ENCODE results near the gene PRKX.
"Not testable (repeated sequence)": the region's sequence is repeated elsewhere in the genome, so short reads cannot be mapped to it uniquely, and the experiment has no call there.

The PRKX gene

DNA sequence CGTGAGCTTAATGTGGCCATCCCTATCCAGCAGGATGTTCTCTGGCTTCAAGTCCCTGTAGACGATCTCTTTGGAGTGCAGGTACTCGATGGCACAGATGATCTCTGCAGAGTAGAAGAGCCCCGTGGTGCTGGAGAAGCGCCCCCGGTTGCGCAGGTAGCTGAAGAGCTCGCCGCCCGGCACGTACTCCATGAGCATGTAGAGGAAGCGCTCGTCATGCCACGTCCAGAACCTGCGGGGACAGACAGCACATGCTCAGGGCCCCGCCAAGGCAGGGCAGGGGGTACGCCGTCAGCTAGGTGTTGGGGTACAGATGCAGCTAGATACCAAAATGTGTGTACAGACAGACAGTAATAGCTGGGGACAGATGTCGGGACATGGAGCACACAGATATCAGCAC lies 58.3 kb downstream of the PRKX start:
- no peak overlapping the region for H3K4me3 ChIP-seq
- no peak for DNase-seq (ENCODE audit: low spot score)
- no peak overlapping the region for H3K27ac ChIP-seq
- TF ChIP-seq, protein P1, sequence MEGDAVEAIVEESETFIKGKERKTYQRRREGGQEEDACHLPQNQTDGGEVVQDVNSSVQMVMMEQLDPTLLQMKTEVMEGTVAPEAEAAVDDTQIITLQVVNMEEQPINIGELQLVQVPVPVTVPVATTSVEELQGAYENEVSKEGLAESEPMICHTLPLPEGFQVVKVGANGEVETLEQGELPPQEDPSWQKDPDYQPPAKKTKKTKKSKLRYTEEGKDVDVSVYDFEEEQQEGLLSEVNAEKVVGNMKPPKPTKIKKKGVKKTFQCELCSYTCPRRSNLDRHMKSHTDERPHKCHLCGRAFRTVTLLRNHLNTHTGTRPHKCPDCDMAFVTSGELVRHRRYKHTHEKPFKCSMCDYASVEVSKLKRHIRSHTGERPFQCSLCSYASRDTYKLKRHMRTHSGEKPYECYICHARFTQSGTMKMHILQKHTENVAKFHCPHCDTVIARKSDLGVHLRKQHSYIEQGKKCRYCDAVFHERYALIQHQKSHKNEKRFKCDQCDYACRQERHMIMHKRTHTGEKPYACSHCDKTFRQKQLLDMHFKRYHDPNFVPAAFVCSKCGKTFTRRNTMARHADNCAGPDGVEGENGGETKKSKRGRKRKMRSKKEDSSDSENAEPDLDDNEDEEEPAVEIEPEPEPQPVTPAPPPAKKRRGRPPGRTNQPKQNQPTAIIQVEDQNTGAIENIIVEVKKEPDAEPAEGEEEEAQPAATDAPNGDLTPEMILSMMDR (IDR thresholded peaks at IDR 0.05) = no peak

DNA sequence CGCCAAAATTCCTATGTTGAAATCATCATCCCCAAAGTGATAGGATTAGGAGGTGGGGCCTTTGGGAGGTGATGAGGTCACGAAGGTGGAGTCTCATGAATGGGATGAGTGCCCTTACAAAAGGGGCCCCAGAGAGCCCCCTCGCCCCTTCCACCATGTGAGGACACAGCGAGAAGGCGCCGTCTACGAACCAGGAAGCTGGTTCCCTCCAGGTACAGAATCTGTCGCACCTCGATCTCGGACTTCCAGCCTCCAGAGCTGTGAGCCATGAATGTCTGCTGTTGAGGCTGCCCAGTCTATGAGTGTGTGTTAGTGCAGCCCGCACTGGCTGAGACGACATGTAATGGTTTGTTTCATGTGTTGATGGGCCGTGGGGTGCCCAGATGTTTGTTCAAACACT lies 60.3 kb downstream of the PRKX start:
- TF ChIP-seq, protein P1 (IDR thresholded peaks at IDR 0.05) = no peak
- DNase-seq (ENCODE audit: low spot score) = no peak
- H3K4me3 ChIP-seq = no peak overlapping the region
- H3K27ac ChIP-seq = no peak overlapping the region

DNA sequence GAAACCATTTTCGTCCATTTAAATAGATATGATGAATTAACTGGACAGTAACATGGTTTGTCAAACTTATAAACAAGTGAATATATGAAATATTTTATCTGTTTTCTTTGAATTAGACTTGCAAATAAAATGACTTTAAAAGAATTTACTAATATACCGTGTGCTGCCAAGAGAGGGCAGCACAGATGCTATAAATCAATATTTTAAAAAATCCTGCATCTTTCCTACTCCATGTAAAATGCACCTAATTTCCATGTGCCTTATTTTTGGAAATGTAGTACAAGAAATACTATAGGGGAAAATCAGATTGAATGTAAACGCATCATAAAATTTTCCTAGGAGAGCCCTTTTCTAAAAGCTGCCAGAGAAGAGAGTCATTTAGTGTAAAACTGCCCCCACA lies 62.2 kb downstream of the PRKX start:
- TF ChIP-seq, protein P1 (IDR thresholded peaks at IDR 0.05) = no peak
- no peak overlapping the region for H3K27ac ChIP-seq
- H3K4me3 ChIP-seq = no peak overlapping the region
- DNase-seq (ENCODE audit: low spot score) = no peak

DNA sequence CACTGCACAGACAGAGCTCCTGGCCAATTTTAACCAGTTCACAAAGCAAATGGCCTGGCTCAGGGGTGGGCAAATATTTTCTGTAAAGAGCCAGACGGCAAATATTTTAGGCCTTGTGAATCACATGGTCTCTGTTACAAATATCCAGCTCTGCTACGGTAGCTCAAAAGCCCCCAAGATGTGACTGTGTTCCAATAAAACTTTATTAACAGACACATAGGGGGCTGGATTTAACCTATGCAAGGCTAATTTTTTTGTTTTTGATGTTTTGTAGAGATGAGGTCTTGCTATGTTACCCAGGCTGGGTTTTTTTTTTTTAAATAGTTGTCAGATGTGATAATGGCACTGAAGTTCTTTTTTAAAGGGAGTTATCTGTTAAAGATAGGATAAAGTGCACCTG lies 65.4 kb downstream of the PRKX start:
- TF ChIP-seq, protein P1 (IDR thresholded peaks at IDR 0.05) = no peak
- DNase-seq (ENCODE audit: low spot score) = no peak
- no peak overlapping the region for H3K4me3 ChIP-seq
- no peak overlapping the region for H3K27ac ChIP-seq

DNA sequence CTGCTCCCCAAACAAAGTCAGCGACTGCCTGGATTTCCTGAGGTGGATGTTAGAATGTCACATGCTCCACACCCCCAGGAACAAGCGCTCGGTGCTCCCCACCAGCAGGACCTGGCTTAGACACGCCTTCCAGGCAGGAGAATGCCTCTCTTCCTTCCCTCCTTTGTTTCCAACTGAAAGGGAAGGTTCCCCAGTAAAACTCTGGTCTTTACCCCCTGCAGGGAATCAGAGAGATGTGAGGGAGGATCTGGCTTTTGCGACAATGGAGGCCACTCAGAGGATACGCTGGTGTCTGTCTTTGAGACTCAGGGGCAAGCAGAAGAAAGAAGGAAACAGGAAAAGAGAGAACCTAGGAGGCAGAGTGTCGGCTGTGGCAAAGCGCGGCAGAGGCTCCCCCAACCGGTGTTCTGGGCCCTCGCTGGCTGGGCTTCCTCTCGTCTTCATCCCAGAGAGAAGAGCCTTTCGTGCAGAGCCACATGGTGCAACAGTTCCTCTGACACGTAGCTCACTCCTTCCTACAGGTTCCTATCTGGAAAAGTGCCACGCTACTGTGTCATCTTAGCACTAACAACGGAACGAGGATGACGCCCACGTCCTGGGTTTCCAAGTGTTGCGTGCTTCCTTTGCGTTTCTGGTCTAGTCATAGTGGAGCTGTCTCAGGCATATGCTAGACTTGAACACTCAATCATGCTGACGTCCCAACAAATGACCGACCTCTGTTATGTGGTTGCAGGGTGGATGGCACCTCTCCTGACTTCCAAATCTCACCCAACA lies 73.4 kb downstream of the PRKX start:
- DNase-seq (ENCODE audit: low spot score); H3K4me3 ChIP-seq; H3K27ac ChIP-seq: not testable (repeated sequence)

DNA sequence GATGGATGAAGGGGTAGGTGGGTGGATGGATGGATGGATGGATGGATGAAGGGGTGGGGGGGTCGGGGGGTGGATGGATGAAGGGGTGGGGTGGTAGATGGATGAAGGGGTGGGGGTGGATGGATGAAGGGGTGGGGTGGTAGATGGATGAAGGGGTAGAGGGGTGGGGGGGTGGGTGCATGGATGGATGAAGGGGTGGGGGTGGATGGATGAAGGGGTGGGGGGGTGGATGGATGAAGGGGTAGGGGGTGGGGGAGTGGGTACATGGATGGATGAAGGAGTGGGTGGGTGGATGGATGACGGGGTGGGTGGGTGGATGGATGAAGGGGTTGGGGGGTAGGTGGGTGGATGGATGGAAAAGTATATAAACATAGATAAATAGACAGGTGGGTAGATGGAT lies 74.2 kb downstream of the PRKX start:
- no peak overlapping the region for H3K27ac ChIP-seq

DNA sequence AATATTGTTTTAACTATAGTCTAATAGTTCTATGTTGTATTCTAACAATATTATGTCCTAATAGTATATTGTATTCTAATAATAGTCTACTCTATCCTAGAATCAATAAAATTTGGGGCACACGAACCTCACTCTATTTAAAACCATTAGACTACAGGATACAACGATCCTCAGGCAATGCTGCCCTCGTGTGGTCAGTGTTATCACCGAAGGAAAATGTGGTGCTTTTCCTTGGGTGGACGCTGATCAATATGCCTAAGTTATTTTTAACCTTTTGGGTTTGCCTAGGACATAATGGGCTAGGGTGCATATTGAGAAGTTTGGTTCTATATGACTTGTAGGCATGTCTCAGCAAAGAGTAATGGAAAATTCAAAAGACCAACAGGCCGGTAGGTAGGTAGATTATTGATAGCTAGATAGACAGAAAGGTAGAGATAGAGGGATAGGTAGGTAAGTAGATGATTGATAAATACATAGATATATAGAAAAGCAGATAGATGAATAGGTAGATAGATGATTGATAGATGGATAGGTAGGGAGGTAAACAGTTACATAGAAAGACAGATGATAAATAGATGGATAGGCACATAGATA lies 75.1 kb downstream of the PRKX start:
- Histone ChIP-seq H3K27ac (no peak overlapping the region), H3K4me3 (no peak overlapping the region)
- no peak for DNase-seq (ENCODE audit: low spot score)
- TF ChIP-seq, protein P1 (IDR thresholded peaks at IDR 0.05) = peak; percentile 24

More for the DNA sequence above, 74.2 kb downstream of the PRKX start:
- TF ChIP-seq, protein P1 (IDR thresholded peaks at IDR 0.05) = no peak
- no peak for DNase-seq (ENCODE audit: low spot score)
- H3K4me3 ChIP-seq = no peak overlapping the region

All from coronary artery (tissue), 2 donors.